NCI-H128 (cell line): ENCODE measurements around the gene CDX2.
"Not testable (repeated sequence)": the region's sequence is repeated elsewhere in the genome, so short reads cannot be mapped to it uniquely, and the experiment has no call there.

Source experiments
- DNase-seq: peaks from one replicate; lab custom pipeline; 2025; ENCODE audit not compliant: unreplicated experiment; lab: John Stamatoyannopoulos, UW

The CDX2 gene, protein sequence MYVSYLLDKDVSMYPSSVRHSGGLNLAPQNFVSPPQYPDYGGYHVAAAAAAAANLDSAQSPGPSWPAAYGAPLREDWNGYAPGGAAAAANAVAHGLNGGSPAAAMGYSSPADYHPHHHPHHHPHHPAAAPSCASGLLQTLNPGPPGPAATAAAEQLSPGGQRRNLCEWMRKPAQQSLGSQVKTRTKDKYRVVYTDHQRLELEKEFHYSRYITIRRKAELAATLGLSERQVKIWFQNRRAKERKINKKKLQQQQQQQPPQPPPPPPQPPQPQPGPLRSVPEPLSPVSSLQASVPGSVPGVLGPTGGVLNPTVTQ

DNA sequence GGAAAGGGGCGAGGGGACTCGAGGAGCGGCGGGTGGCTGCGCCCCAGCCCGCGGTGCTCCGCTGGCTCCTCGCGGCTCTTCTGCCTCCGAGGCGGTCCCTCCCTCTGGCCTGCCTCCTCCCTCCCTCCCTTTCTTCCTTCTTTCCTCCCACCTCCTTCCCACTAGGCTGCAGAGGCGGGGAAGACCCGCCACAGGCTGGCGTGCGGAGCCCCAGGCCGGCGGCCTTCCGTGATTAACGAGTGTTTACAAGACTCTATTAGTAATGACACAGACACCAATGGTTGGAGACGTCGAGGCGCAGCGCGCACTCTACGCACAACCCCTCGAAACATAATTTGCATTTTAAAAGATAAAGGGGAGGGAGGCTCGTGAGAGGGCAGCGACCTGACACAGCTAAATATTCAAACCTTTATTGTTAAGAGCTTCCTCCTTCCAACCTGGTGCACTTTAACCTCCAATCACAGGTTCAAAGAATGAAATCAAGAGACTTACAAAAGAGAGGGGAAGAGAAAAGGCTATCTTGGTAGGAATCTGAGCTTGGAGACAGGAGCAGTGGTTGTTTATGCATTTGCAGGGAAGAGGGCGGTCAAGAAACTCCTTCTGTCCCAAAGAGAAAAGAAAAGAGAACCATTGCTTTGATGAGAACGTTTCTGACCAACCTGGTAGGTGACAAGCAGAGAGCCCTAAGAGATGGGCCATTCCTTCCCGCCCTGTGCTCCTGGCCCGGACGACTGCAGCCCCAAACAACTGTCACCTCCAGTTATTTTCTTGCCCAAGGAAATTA lies at the start of gene CDX2:
TSS of gene CDX2 (minus strand) at position 234 of the 784 bp plus-strand sequence. CDS start 309 bp downstream, outside the sequence.
- no peak for DNase-seq

DNA sequence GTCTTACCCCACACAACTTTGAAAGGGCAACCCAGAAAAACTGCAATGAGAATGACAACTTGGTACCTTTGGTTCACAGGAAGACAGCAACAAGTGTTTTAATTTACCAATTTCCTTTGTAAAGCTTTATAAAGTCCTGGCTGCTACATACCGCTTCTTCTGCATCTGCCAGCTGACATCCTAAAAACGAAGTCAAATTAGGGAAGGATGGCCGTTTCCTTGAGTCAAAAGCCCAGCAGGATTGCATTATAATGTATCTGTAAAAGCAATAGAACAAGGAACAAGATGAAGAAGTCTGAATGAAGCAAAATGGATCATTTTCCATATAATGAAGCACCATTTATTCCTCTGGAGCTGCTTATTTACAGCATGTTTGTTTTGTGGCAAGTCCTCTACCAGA lies 45.2 kb upstream of the CDX2 start:
- DNase-seq, result no peak

DNA sequence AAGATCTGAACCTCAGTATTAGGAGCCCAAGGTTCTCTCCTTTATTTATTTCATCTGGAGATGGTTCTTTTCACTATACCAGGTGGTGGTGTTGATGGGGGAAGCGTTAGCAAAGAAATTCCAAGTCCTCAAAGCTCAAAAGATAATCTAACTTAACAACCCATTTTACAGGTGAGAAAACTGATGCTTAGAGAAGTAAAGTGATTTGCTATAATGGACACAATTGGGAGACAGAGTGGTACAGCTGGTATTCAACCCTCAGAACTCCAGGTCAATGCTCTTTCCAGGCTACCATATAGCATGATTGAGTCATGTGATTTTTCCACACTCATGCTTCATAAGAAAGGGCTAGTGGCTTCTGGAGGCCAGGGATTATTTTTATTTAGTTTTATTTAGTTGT lies 44.4 kb upstream of the CDX2 start:
- DNase-seq, result no peak

DNA sequence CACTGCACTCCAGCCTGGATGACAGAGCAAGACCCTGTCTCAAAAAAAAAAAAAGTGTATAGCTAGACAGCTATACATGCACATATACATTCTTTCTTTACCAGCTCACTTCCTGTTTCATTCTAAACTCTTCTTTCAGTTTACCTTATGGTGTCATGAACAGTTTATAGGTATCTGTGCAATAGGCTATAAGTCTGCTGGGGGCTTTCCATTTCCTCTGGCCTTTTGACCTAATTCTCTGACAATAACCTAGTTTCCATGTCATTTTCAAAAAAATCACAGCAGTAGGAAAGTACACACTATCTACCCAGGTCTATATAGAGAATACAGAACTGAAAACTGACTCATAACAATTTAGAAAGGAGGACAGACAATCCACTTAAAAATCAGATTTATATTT lies 43.8 kb upstream of the CDX2 start:
- no peak for DNase-seq

DNA sequence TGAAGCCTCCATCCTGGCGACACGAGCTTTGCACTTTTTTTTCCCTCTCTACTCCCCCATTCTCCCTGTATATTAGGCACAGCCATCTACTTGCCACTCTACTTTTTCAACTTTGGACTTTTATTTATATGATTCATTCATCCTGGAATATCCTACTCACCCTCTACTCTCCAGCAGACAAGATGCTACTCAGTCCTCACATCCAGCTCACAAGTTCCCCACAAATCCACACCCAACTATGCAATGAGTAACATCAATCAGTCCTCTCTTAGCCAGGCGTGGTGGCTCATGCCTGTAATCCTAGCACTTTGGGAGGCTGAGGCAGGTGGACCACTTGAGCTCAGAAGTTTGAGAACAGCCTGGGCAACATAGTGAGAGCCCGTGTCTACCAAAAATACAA lies 43.3 kb upstream of the CDX2 start:
- DNase-seq, result no peak

DNA sequence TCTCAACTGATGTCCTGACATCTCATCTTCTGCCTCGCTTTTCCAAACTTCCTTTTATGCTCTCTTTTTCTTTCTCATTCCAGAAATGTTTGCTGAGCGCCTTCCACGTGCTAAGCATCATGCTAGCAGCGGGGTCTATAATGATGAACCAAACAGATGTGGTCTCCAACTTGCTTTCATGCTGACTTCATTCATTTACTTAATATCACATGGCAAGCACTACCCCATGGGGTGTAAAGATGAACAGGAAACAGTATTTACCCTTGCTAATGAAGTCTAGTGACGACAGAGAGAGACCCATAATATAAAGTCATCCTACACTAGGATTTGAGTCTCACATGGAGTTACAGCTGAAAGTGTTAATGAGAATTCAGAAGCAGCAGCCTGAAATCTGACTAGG lies 40.9 kb upstream of the CDX2 start:
- no peak for DNase-seq

DNA sequence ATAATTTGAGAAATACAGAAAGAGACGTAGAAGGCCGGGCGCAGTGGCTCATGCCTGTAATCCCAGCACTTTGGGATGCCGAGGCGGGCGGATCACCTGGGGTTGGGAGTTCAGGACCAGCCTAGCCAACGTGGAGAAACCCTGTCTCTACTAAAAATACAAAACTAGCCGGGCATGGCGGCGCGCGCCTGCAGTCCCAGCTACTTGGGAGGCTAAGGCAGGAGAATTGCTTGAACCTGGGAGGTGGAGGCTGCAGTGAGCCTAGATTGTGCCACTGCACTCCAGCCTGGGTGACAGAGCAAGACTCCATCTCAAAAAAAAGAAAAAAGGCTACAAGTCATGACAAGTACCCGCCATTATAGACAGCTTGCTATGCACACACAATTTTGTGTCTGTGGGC lies 35.9 kb upstream of the CDX2 start:
- not testable (repeated sequence) for DNase-seq

DNA sequence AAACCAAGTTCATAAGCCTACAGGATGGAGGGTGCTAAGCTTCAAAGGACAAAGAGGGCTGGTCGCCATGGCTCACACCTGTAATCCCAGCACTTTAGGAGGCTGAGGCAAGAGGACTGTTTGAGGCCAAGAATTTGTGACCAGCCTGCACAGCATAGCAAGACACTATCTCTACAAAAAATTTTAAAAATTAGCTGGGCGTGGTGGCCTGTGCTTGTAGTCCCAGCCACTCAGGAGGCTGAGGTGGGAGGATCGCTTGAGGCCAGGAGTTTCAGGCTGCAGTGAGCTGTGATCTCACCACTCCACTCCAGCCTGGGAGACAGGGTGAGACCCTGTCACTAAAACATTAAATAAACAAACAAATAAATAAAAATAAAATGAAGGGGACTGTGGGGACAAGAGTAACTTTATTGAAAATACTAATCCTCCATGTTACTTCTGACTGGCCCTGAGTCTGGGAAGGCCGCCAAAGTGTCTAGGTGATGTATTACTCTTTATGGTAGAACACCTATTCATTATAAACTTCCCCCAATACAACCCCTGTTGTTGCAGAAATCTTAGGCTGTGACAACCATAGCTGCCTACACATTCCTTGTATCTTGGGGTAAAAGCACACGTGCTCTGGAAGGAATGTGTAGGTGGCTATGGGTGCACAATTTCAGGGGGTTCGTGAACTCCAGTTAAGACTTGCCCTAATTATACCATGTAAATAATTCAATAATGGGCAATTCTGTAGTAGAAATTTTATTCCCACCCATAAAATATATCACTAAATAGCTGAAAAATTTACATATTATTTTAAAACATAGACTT lies 34.0 kb upstream of the CDX2 start:
- DNase-seq, result no peak

DNA sequence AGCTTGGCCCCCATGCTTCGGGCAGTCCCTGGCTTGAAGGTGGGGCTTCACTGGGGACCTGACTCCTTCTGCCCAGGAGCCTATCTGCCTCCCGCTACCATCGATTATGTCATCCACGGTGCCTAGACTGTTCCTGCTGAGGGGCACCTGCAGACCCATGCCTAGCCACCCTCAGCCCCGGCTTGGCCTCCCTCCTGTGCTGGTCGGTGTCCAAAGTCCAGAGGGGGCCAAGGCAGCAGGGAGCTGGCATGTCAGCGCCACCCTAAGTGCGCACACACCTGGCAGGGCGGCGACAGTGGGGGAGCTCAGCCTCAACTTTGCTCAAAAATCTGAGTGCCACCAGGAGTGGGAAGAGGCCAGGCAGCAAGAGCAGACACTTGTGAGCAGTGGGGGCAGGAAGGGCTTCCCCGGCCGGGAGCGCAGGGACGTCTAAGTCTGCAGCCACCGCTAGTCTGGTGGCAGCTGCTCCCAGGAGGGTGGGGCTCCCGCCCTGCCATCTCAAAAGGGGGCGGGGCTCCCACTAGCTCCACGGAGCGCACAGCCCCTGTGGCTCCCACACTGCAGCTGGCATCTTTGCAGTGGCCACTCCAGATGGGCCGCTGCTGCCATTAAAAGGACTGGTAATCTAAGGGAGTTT lies 32.8 kb upstream of the CDX2 start:
- DNase-seq, result no peak

DNA sequence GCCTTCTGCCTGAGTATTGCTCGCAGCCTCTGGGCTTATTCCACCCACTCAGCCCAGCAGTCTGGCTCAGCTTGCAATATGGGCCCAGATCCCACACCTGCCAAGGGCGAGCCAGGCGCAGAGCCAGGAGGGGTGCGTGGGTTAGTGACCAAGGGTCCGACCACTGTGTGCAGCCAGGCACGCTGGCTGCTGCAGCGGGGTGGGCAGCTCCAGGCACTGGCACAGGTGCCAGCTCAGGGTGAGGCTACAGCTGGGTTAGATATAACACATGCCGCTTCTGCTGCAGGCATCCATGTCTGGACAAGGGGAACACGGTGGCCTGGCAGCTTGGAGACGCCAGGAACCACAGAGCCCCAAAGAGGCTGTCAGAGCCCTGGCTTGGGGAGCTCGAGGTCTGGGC lies 31.9 kb upstream of the CDX2 start:
- DNase-seq, result no peak

DNA sequence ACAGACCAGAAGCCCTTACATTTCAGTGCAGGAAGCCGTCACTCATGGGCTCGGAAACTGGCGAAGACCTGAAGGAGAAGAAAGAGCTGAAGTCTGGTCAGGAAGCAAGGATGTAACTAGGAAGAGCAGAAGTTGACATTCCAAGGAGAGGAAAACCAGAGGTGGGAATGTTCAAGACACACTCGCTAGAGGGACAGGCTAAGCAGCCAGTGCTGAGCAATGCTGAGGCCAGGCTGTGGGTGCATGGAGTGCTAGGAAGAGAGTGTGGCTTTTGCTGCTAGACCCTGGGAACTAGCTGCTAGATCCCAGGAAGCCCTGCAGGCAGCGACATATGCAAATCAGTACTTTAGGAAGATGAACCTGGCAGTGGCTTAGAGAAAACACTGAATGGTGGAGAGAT lies 31.5 kb upstream of the CDX2 start:
- DNase-seq, result no peak

DNA sequence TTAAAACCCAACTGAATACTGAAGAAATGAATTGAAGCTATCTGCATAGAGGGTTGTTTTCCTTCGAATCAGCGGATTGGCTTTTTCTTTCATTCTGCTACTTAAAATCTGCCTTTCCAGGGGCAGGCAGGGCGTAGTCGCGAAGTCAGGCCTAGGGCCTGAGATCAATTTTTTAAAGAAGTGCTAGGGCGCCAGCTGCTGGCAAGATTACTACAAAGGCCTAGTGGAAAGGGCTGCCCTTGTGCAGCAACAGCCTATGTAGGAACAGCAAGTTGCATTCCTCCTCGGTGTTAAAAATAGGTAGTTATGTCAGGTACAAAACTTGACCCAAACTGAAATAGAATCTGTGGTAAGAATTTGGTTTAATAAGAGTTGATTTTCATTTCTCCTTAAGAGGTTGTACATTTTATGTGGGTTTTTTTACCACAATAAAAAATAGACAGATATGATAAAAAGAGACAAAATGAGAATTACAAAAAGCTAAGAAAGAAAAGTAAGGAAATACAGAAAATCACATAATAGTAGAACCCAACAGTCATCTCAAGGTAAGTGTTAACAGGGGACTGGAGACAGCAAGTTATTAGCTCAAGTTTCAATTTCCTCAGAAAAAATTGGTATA lies 28.9 kb upstream of the CDX2 start:
- DNase-seq, result no peak

DNA sequence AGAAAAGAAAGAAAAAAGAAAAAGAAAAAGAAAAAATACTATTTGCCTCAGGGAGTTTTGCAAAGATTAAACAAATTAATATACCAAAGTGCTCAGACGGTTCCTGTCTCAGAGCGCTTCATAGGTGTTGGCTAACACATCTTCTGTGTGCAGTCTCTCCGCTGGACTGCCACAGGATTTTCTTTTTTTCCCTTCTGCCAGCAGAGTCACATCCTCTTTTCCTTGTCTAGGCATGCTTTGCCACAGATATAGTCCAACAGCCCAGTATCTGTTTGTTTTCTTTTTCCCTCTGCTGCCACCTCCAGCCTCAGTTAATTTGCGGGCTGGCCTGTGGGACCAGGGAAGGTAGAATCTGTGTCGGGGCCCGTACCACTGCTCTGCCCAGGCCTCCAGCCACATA lies 22.8 kb upstream of the CDX2 start:
- no peak for DNase-seq

DNA sequence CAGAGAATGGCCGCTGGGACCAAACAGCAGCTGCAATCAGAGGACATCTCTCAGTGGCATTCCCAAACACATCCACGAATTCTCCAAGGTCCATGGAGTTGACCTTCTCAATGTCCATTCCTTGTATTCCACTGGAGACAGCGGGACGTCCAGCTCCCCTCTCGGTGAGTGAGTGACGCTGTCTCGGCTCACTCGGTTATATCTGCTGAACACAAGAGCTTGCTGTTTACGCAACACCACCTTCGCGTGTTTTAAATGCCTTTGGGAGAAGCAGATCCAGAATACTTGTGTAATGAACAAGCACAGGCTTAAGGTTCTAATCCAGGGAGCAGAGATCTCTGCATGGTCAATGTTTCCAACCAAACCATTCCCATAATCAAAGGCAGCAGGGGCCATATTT lies 19.4 kb upstream of the CDX2 start, which contains the start of gene URAD:
TSS of gene URAD (minus strand) at position 174 of the 400 bp plus-strand sequence. CDS start at position 118, 56 bp downstream.
- DNase-seq, result no peak

DNA sequence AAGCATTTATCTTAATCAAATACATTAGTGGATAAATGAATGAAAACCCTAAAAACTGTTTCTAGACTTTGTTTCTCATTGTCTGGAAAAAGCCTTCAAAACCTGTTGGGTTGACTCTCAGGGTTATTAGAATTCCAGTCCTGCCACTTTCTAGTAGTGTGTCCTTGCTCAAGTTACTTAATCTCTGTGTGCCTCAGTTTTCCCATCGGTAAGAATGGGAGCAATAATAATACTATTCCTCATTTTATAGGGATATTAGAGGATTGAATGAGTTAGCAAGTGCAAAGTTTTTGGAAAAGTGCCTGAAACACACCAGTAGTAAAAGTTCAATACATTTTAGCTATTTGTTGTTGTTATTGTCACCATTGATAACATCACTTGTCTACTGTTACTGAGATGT lies 16.5 kb upstream of the CDX2 start:
- DNase-seq, result no peak

DNA sequence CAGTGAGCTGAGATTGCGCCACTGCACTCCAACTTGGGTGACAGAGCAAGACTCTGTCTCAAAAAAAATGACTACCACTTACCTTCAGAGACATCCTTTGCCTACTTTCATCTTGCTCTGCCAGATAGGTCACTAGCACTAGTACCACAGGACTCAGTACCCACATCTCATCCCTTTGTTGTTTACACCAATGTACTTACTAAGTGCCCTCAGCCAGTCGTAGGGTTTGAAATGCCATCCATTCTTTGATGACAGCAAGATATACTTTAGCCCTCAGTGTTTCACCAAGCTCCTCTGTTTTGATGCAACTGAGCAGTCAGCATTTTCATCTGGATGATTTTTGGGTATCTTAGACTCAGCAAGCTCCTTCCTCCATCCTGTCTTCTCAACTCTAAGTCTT lies 13.2 kb upstream of the CDX2 start:
- no peak for DNase-seq

DNA sequence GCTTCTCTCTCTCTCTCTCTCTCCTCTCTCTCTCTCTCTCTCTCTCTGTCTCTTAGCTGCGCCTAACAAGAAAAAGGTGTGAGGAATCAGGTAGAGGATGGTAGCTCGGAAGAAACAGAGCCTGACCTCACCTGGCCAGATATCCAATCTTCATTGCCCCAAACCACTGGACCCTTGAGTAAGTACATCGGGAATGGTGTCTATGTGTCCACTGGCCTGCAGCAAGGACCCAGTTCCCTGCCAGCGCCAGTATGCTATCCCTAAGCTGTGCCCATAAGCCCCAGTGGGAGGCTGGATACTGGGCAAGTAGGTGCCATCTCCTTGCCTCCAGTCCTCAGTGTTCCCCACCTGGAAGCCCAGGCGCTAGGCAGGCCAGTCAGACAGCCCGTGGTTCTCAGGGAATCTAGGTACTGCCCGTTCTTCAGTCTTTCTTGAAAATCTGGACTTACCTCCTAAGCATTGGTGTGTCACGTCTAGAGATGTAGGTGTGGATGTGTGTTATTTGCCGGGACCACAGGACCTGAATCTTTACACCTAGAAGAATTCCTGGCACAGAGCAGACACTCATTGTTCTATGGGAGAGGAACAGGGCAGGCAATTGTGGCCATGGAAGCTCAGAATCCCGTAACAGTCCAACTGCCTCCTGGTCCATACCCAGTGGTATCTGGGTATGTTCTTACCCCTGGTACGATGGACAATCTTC lies 12.0 kb upstream of the CDX2 start:
- no peak for DNase-seq

DNA sequence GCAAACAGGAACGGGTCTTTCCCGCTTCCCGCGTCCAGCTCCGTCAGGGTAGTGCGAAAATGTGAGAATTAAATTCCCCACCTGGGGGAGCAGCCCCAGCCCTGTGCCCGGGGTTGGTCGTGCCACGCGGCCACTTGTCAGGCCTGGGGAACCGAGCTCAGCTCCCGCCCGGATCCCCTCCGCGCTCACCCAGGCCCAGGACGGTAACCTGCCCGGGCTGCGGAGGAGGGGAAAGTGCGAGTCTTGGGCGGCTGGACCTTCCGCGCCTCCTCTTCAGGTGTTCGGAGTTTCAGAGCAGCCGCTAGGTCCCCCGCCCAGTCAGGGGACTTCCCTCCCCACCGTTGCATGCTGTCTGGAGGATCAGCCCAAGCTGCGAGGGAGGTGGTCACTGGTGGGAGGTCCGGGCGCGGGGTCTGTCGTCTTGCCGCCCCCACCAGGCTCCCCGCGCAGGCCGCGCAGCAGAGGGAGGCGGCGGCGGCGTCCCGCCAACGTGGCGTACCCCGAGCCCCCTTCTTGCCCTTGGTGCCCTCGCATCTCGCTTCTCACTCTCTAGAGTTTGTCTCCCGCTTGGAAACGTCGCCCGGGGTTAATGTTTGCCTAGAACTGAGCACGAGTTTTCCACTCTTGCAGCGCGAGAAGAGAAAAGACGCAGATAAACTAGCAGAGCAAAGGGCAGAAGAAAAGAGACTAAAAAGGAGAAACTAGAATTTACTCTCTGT lies 11.3 kb upstream of the CDX2 start:
- no peak for DNase-seq

DNA sequence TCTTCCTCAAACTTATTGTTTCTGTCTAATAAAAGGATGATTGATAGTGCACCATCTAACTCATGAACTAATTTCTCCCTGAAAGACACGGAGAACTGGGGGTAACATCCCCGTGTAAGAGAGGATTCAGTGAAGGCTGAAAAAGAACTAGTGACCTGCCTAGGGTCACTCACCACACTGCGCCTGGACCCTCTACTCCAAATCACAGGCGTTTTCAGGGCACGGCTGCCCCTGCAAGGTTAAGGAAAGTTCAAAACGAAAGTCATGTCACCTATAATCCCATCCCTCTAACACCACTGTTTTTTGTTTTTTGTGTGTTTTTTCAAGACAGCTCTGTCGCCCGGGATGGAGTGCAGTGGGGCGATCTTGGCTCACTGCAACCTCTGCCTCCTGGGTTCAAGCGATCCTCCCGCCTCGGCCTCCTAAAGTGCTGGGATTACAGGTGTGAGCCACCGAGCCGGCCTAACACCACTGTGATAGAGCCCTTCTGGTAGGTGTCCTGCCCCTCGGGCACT lies 10.7 kb upstream of the CDX2 start:
- no peak for DNase-seq
